ENCODE data around the gene CTNND2. TPM values are rescaled to one million over a fixed set of nuclear protein-coding genes. Genes with fewer than 3 reads are reported as not detected.
"Not testable (repeated sequence)": the region's sequence is repeated elsewhere in the genome, so short reads cannot be mapped to it uniquely, and the experiment has no call there.

CTNND2 gene
- total RNA-seq, 2 donors from 2014 or later, result not detected

- Mint-ChIP-seq H3K4me3 (no peak overlapping the region), H3K27me3 (ENCODE audit: low read depth) (peaks cover 5% of the 10 kb centered on the region), H3K9me3 (no peaks in the 10 kb centered on the region), H3K36me3 (ENCODE audit: insufficient read depth in 2 of 2) (no peaks in the 10 kb centered on the region), H3K27ac (no peak overlapping the region), H3K4me1 (ENCODE audit: low read depth) (no peaks in the 10 kb centered on the region)
- ATAC-seq (replicated peaks in 1 of 2) (no peak), DNase-seq (no peak)
These were observed 444.5 kb downstream of the CTNND2 start for GRCh38 chr5:11459716-11460115.

- no peaks in the 10 kb centered on the region for H3K36me3 Mint-ChIP-seq (ENCODE audit: insufficient read depth in 2 of 2)
- no peak overlapping the region for H3K27ac Mint-ChIP-seq
- H3K27me3 Mint-ChIP-seq (ENCODE audit: low read depth), result no peaks in the 10 kb centered on the region
- H3K4me3 Mint-ChIP-seq, result no peak overlapping the region
- no peak for ATAC-seq (replicated peaks in 1 of 2)
- DNase-seq, result no peak
- no peaks in the 10 kb centered on the region for H3K4me1 Mint-ChIP-seq (ENCODE audit: low read depth)
- no peaks in the 10 kb centered on the region for H3K9me3 Mint-ChIP-seq
These were observed 448.7 kb downstream of the CTNND2 start for GRCh38 chr5:11455505-11455904.

- Mint-ChIP-seq H3K4me3 (no peak overlapping the region), H3K27ac (no peak overlapping the region), H3K9me3 (no peaks in the 10 kb centered on the region), H3K4me1 (ENCODE audit: low read depth) (no peaks in the 10 kb centered on the region), H3K27me3 (ENCODE audit: low read depth) (no peaks in the 10 kb centered on the region), H3K36me3 (ENCODE audit: insufficient read depth in 2 of 2) (no peaks in the 10 kb centered on the region)
- peak; percentile 29 to 58 for ATAC-seq (replicated peaks in 1 of 2)
- no peak for DNase-seq
These were observed 451.4 kb downstream of the CTNND2 start for GRCh38 chr5:11452852-11453251.

GRCh38 chr5:11449966-11450365 is 454.3 kb downstream of the CTNND2 start:
- DNase-seq (no peak), ATAC-seq (replicated peaks in 1 of 2) (no peak)
- no peaks in the 10 kb centered on the region for H3K36me3 Mint-ChIP-seq (ENCODE audit: insufficient read depth in 2 of 2)
- H3K27me3 Mint-ChIP-seq (ENCODE audit: low read depth), result no peaks in the 10 kb centered on the region
- H3K27ac Mint-ChIP-seq, result no peak overlapping the region
- H3K4me1 Mint-ChIP-seq (ENCODE audit: low read depth), result no peaks in the 10 kb centered on the region
- H3K9me3 Mint-ChIP-seq, result no peaks in the 10 kb centered on the region
- H3K4me3 Mint-ChIP-seq, result no peak overlapping the region

- no peaks in the 10 kb centered on the region for H3K4me1 Mint-ChIP-seq (ENCODE audit: low read depth)
- no peaks in the 10 kb centered on the region for H3K27me3 Mint-ChIP-seq (ENCODE audit: low read depth)
- no peaks in the 10 kb centered on the region for H3K36me3 Mint-ChIP-seq (ENCODE audit: insufficient read depth in 2 of 2)
- ATAC-seq (replicated peaks in 1 of 2), result no peak
- no peak overlapping the region for H3K4me3 Mint-ChIP-seq
- no peak for DNase-seq
- H3K27ac Mint-ChIP-seq, result no peak overlapping the region
- H3K9me3 Mint-ChIP-seq, result no peaks in the 10 kb centered on the region
These were observed 455.0 kb downstream of the CTNND2 start for GRCh38 chr5:11449217-11449616.

GRCh38 chr5:11443831-11444230 is 460.4 kb downstream of the CTNND2 start:
- no peaks in the 10 kb centered on the region for H3K4me1 Mint-ChIP-seq (ENCODE audit: low read depth)
- DNase-seq, result no peak
- ATAC-seq (replicated peaks in 1 of 2), result no peak
- no peaks in the 10 kb centered on the region for H3K9me3 Mint-ChIP-seq
- no peaks in the 10 kb centered on the region for H3K36me3 Mint-ChIP-seq (ENCODE audit: insufficient read depth in 2 of 2)
- H3K27me3 Mint-ChIP-seq (ENCODE audit: low read depth), result no peaks in the 10 kb centered on the region
- no peak overlapping the region for H3K4me3 Mint-ChIP-seq
- no peak overlapping the region for H3K27ac Mint-ChIP-seq

GRCh38 chr5:11432116-11432515 is 472.1 kb downstream of the CTNND2 start:
- Mint-ChIP-seq H3K4me1 (ENCODE audit: low read depth) (no peaks in the 10 kb centered on the region), H3K27me3 (ENCODE audit: low read depth) (no peaks in the 10 kb centered on the region), H3K9me3 (peaks cover 0 to under 1% of the 10 kb centered on the region in 2 donors), H3K4me3 (no peak overlapping the region), H3K27ac (no peak overlapping the region), H3K36me3 (ENCODE audit: insufficient read depth in 2 of 2) (no peaks in the 10 kb centered on the region)
- no peak for DNase-seq
- no peak for ATAC-seq (replicated peaks in 1 of 2)

- no peak for ATAC-seq (replicated peaks in 1 of 2)
- no peak for DNase-seq
- Mint-ChIP-seq H3K27me3 (ENCODE audit: low read depth) (no peaks in the 10 kb centered on the region), H3K27ac (no peak overlapping the region), H3K4me3 (no peak overlapping the region), H3K36me3 (ENCODE audit: insufficient read depth in 2 of 2) (no peaks in the 10 kb centered on the region), H3K9me3 (no peaks in the 10 kb centered on the region), H3K4me1 (ENCODE audit: low read depth) (no peaks in the 10 kb centered on the region)
These were observed 475.0 kb downstream of the CTNND2 start for GRCh38 chr5:11429254-11429653.

GRCh38 chr5:11427569-11427968 is 476.7 kb downstream of the CTNND2 start:
- H3K4me1 Mint-ChIP-seq (ENCODE audit: low read depth), result no peaks in the 10 kb centered on the region
- ATAC-seq (replicated peaks in 1 of 2) (no peak), DNase-seq (no peak)
- no peak overlapping the region for H3K4me3 Mint-ChIP-seq
- no peaks in the 10 kb centered on the region for H3K9me3 Mint-ChIP-seq
- no peak overlapping the region for H3K27ac Mint-ChIP-seq
- H3K36me3 Mint-ChIP-seq (ENCODE audit: insufficient read depth in 2 of 2), result no peaks in the 10 kb centered on the region
- H3K27me3 Mint-ChIP-seq (ENCODE audit: low read depth), result no peaks in the 10 kb centered on the region

GRCh38 chr5:11426442-11426841 is 477.8 kb downstream of the CTNND2 start:
- no peak overlapping the region for H3K27ac Mint-ChIP-seq
- no peaks in the 10 kb centered on the region for H3K9me3 Mint-ChIP-seq
- no peaks in the 10 kb centered on the region for H3K4me1 Mint-ChIP-seq (ENCODE audit: low read depth)
- H3K36me3 Mint-ChIP-seq (ENCODE audit: insufficient read depth in 2 of 2), result no peaks in the 10 kb centered on the region
- no peaks in the 10 kb centered on the region for H3K27me3 Mint-ChIP-seq (ENCODE audit: low read depth)
- DNase-seq, result no peak
- no peak for ATAC-seq (replicated peaks in 1 of 2)
- H3K4me3 Mint-ChIP-seq, result no peak overlapping the region

GRCh38 chr5:11422342-11422741 is 481.9 kb downstream of the CTNND2 start:
- H3K4me1 Mint-ChIP-seq (ENCODE audit: low read depth), result no peaks in the 10 kb centered on the region
- no peaks in the 10 kb centered on the region for H3K9me3 Mint-ChIP-seq
- no peak for ATAC-seq (replicated peaks in 1 of 2)

GRCh38 chr5:11420969-11421368 is 483.3 kb downstream of the CTNND2 start:
- Mint-ChIP-seq H3K27me3 (ENCODE audit: low read depth) (no peaks in the 10 kb centered on the region), H3K9me3 (no peaks in the 10 kb centered on the region), H3K4me3 (no peak overlapping the region), H3K4me1 (ENCODE audit: low read depth) (no peaks in the 10 kb centered on the region), H3K36me3 (ENCODE audit: insufficient read depth in 2 of 2) (no peaks in the 10 kb centered on the region), H3K27ac (no peak overlapping the region)
- no peak for DNase-seq
- ATAC-seq (replicated peaks in 1 of 2), result no peak

More at GRCh38 chr5:11422342-11422741, 481.9 kb downstream of the CTNND2 start:
- H3K27me3 Mint-ChIP-seq (ENCODE audit: low read depth), result no peaks in the 10 kb centered on the region
- no peak overlapping the region for H3K27ac Mint-ChIP-seq
- no peak for DNase-seq
- no peaks in the 10 kb centered on the region for H3K36me3 Mint-ChIP-seq (ENCODE audit: insufficient read depth in 2 of 2)
- no peak overlapping the region for H3K4me3 Mint-ChIP-seq

- Mint-ChIP-seq H3K27me3 (ENCODE audit: low read depth) (no peaks in the 10 kb centered on the region), H3K36me3 (ENCODE audit: insufficient read depth in 2 of 2) (no peaks in the 10 kb centered on the region), H3K9me3 (peaks cover 4 to 5% of the 10 kb centered on the region in 2 donors), H3K4me1 (ENCODE audit: low read depth) (no peaks in the 10 kb centered on the region), H3K27ac (no peak overlapping the region), H3K4me3 (no peak overlapping the region)
- ATAC-seq (replicated peaks in 1 of 2) (no peak), DNase-seq (no peak)
These were observed 488.5 kb downstream of the CTNND2 start for GRCh38 chr5:11415751-11416150.

- not testable (repeated sequence) for H3K4me3 Mint-ChIP-seq; DNase-seq; H3K27ac Mint-ChIP-seq; H3K27me3 Mint-ChIP-seq (ENCODE audit: low read depth); H3K4me1 Mint-ChIP-seq (ENCODE audit: low read depth); ATAC-seq (replicated peaks in 1 of 2); H3K9me3 Mint-ChIP-seq; H3K36me3 Mint-ChIP-seq (ENCODE audit: insufficient read depth in 2 of 2)
These were observed 489.5 kb downstream of the CTNND2 start for GRCh38 chr5:11414732-11415131.

All from activated T-cell treated with anti-CD3 and anti-CD28 coated beads, Interleukin-2, amount 50 U/mL, for 72 hours (primary cell).